ENCODE results near the gene GHRH. TPM values are rescaled to one million over a fixed set of nuclear protein-coding genes. Genes with fewer than 3 reads are reported as not detected.

GHRH gene
- total and polyA plus RNA-seq, 2 of the 4 experiments (the other 2 are of a cell fraction), result not detected

GRCh38 chr20:37309290-37309689 lies 47.7 kb upstream of the GHRH start:
- Histone ChIP-seq H4K20me1 (ENCODE audit: insufficient read depth, low read length) (peaks cover 8% of the 10 kb centered on the region), H2BK120ac (ENCODE audit: low read depth, low read length) (no peak overlapping the region), H3K14ac (replicated peaks; ENCODE audit: low read depth, low read length) (no peak overlapping the region), H3K23ac (ENCODE audit: low read depth, low read length) (no peak overlapping the region), H2BK20ac (ENCODE audit: low read depth, low read length) (no peak overlapping the region), H4K8ac (ENCODE audit: low read depth in 2 of 2, low read length in 2 of 2) (no peak overlapping the region), H3K27me3 (ENCODE audit: control insufficient read depth, insufficient read depth, low read length) (no peaks in the 10 kb centered on the region), H4K5ac (ENCODE audit: low read depth, low read length) (no peak overlapping the region), H3K18ac (ENCODE audit: low read depth, low read length) (no peak overlapping the region), H2AK9ac (replicated peaks; ENCODE audit: low read depth, low read length, poor library complexity) (no peak overlapping the region), H3K9me3 (ENCODE audit: control insufficient read depth, insufficient read depth, low read length) (no peaks in the 10 kb centered on the region), H3K4me1 (ENCODE audit: control insufficient read depth, insufficient read depth, low read length) (peaks cover 22% of the 10 kb centered on the region), H4K91ac (ENCODE audit: insufficient read depth, low read depth, low read length) (no peak overlapping the region), H3K36me3 (ENCODE audit: control insufficient read depth, insufficient read depth, low read length) (peaks cover 26% of the 10 kb centered on the region), H2AFZ (replicated peaks; ENCODE audit: low read length, poor library complexity) (no peak overlapping the region), H2BK15ac (ENCODE audit: low read depth, low read length) (no peak overlapping the region), H2BK5ac (ENCODE audit: low read depth, low read length, poor library complexity, severe bottlenecking) (no peak overlapping the region), H2AK5ac (ENCODE audit: low read depth, low read length) (no peak overlapping the region), H3K4me2 (ENCODE audit: low read depth, low read length) (no peak overlapping the region), H3K56ac (ENCODE audit: extremely low read depth, insufficient read depth, low read length) (no peak overlapping the region), H3K4me3 (ENCODE audit: insufficient read depth, low read depth, low read length) (no peak overlapping the region), H3K27ac (ENCODE audit: insufficient read depth, low read length) (no peak overlapping the region), H3K79me1 (ENCODE audit: low read depth in 1 of 2, low read length in 2 of 2) (peaks cover 39 to 88% of the 10 kb centered on the region in 2 experiments), H3K9ac (ENCODE audit: low read depth, low read length) (no peak overlapping the region), H3K4ac (ENCODE audit: low read depth, low read length) (no peak overlapping the region), H3K9me1 (ENCODE audit: insufficient read depth, low read length) (peaks cover 34% of the 10 kb centered on the region)
- BruUV-seq (replicated peaks), result no TSS peak
- CTCF ChIA-PET, result no interaction called here
- 100% methylated on average over 2 of the region's 6 CpGs; no CpG with 5 or more reads in 1 of the 2 experiments for WGBS, 2 experiments (ENCODE audit: extremely low coverage in 2 of 2, insufficient read length in 1 of 2)
- TF ChIP-seq MAFK (IDR thresholded peaks at IDR 0.05; ENCODE audit: low read depth, low read length) (no peak), SMC3 (IDR thresholded peaks at IDR 0.05; ENCODE audit: low read depth, low read length) (no peak), MXI1 (IDR thresholded peaks at IDR 0.05; ENCODE audit: borderline replicate concordance, low read depth, low read length) (no peak), CTCF (conservative IDR thresholded peaks at IDR 0.05; ENCODE audit: low read depth, low read length) (no peak), NFE2L2 (IDR thresholded peaks at IDR 0.05; ENCODE audit: low read depth, low read length) (no peak), FOS (IDR thresholded peaks at IDR 0.05; ENCODE audit: low read depth, low read length) (no peak), RAD21 (IDR thresholded peaks at IDR 0.05; ENCODE audit: low read length) (no peak), RCOR1 (IDR thresholded peaks at IDR 0.05; ENCODE audit: insufficient replicate concordance, low read length) (no peak), CEBPB (IDR thresholded peaks at IDR 0.05; ENCODE audit: low read depth, low read length) (no peak), MAZ (IDR thresholded peaks at IDR 0.05; ENCODE audit: borderline replicate concordance, low read depth, low read length) (no peak), POLR2A (IDR thresholded peaks at IDR 0.05; ENCODE audit: low read depth, low read length) (no peak), CHD1 (IDR thresholded peaks at IDR 0.05; ENCODE audit: low read depth, low read length) (no peak), RFX5 (IDR thresholded peaks at IDR 0.05; ENCODE audit: low read depth, low read length) (no peak), BHLHE40 (IDR thresholded peaks at IDR 0.05; ENCODE audit: low read depth, low read length) (no peak)
- TF ChIP-seq, protein P1, sequence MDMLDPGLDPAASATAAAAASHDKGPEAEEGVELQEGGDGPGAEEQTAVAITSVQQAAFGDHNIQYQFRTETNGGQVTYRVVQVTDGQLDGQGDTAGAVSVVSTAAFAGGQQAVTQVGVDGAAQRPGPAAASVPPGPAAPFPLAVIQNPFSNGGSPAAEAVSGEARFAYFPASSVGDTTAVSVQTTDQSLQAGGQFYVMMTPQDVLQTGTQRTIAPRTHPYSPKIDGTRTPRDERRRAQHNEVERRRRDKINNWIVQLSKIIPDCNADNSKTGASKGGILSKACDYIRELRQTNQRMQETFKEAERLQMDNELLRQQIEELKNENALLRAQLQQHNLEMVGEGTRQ (IDR thresholded peaks at IDR 0.05; ENCODE audit: low read depth, low read length), result no peak
- TF ChIP-seq, protein P2, sequence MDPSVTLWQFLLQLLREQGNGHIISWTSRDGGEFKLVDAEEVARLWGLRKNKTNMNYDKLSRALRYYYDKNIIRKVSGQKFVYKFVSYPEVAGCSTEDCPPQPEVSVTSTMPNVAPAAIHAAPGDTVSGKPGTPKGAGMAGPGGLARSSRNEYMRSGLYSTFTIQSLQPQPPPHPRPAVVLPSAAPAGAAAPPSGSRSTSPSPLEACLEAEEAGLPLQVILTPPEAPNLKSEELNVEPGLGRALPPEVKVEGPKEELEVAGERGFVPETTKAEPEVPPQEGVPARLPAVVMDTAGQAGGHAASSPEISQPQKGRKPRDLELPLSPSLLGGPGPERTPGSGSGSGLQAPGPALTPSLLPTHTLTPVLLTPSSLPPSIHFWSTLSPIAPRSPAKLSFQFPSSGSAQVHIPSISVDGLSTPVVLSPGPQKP (IDR thresholded peaks at IDR 0.05; ENCODE audit: borderline replicate concordance, low read depth, low read length), result no peak
- ATAC-seq (ENCODE audit: low read depth) (no peak), DNase-seq (no peak)
- POLR2A ChIA-PET (ENCODE audit: unreplicated experiment), result no interaction called here
- intact Hi-C loops (cut with micrococcal nuclease), result no loop called here
- in situ Hi-C loops (cut with MboI; ENCODE audit: low sequenced_read_pairs), result no loop called here
- dilution Hi-C loops (cut with HindIII; ENCODE audit: low sequenced_read_pairs, unreplicated experiment), result no loop called here

All from IMR-90 (cell line).